Kidney epithelial cell (primary cell): ENCODE results near the gene SGTA. TPM values are rescaled to one million over a fixed set of nuclear protein-coding genes. Genes with fewer than 3 reads are reported as not detected.

Source experiments
- DNase-seq: peaks from one replicate; pipeline ENCODE4 v3.0.0-alpha.2; 2010; ENCODE audit warnings: low read depth
- H3K27me3 ChIP-seq: 2 replicates; pipeline ENCODE4 v1.6.0; 2011; ENCODE audit warnings: low read length; ENCODE audit not compliant: control insufficient read depth, insufficient read depth
- H3K36me3 ChIP-seq: 2 replicates; pipeline ENCODE4 v1.5.1; 2011; ENCODE audit warnings: low read length; ENCODE audit not compliant: control insufficient read depth, insufficient read depth
- H3K4me3 ChIP-seq: 2 replicates; pipeline ENCODE4 v1.5.1; 2011; ENCODE audit warnings: low read depth, mild to moderate bottlenecking, control low read depth, low read length
- CTCF ChIP-seq: IDR thresholded peaks from 2 replicates; pipeline ENCODE4 v1.5.1; 2011; ENCODE audit warnings: mild to moderate bottlenecking, moderate library complexity, low read length, control low read depth, inconsistent platforms; ENCODE audit not compliant: insufficient read depth, poor library complexity, severe bottlenecking
- total RNA-seq: library from RNA; depleted of rRNA; stranded (reverse); fragments of >200 nt; gene quantifications from 2 replicates; pipeline ENCODE4 v1.2.3, GENCODE V29; 2015

The SGTA gene
- total RNA-seq, 1 donor from 2014 or later: 70.7 TPM

GRCh38 chr19:2759965-2760364, 23.1 kb downstream of the SGTA start:
- no peak for DNase-seq
- no peak for TF ChIP-seq CTCF
- Histone ChIP-seq H3K36me3 (peaks cover 1% of the 10 kb centered on the region), H3K27me3 (no peaks in the 10 kb centered on the region), H3K4me3 (no peak overlapping the region)

GRCh38 chr19:2759362-2759761, 23.7 kb downstream of the SGTA start:
- DNase-seq: no peak
- H3K4me3 ChIP-seq: no peak overlapping the region
- H3K36me3 ChIP-seq: peaks cover 2% of the 10 kb centered on the region
- H3K27me3 ChIP-seq: no peaks in the 10 kb centered on the region
- no peak for TF ChIP-seq CTCF

- no peak for DNase-seq
- TF ChIP-seq CTCF: no peak
- Histone ChIP-seq H3K36me3 (peaks cover 2% of the 10 kb centered on the region), H3K27me3 (no peaks in the 10 kb centered on the region), H3K4me3 (no peak overlapping the region)
These were observed 24.3 kb downstream of the SGTA start for GRCh38 chr19:2758601-2759313.

GRCh38 chr19:2756921-2757881, 25.9 kb downstream of the SGTA start:
- no peak for DNase-seq
- H3K36me3 ChIP-seq: peaks cover 1% of the 10 kb centered on the region
- TF ChIP-seq CTCF: no peak
- H3K4me3 ChIP-seq: no peak overlapping the region
- no peaks in the 10 kb centered on the region for H3K27me3 ChIP-seq

GRCh38 chr19:2756477-2756876, 26.6 kb downstream of the SGTA start:
- DNase-seq: no peak
- Histone ChIP-seq H3K36me3 (peaks cover 1% of the 10 kb centered on the region), H3K27me3 (no peaks in the 10 kb centered on the region), H3K4me3 (no peak overlapping the region)
- no peak for TF ChIP-seq CTCF
